CD4-positive, alpha-beta T cell treated with Interleukin-15 for 1 hour (primary cell): ENCODE measurements around the gene SCN4A.

Experiments used
- DNase-seq: peaks from one replicate; pipeline ENCODE4 v3.0.0-alpha.2; 2020

SCN4A gene

GRCh38 chr17:64001763-64002529 is 29.2 kb upstream of the SCN4A start:
- DNase-seq = peak; percentile 41

- DNase-seq = no peak
These were observed 28.4 kb upstream of the SCN4A start for GRCh38 chr17:64001091-64001579.

- DNase-seq = no peak
These were observed 27.2 kb upstream of the SCN4A start for GRCh38 chr17:63999680-64000531.

GRCh38 chr17:63998721-63999679 is 26.3 kb upstream of the SCN4A start:
- DNase-seq = no peak

- peak; percentile 81 for DNase-seq
These were observed 25.5 kb upstream of the SCN4A start, which contains the start of gene PRR29 for GRCh38 chr17:63998050-63998720. TSS of gene PRR29 (plus strand) at chr17:63998351. CDS start at chr17:63998365, 14 bp downstream.

- DNase-seq = no peak
These were observed 24.8 kb upstream of the SCN4A start for GRCh38 chr17:63997341-63998048.

- no peak for DNase-seq
These were observed 23.9 kb upstream of the SCN4A start for GRCh38 chr17:63996430-63997182.

GRCh38 chr17:63995626-63996025 is 22.9 kb upstream of the SCN4A start:
- DNase-seq = no peak

GRCh38 chr17:63993368-63993985 is 20.8 kb upstream of the SCN4A start:
- DNase-seq = no peak

GRCh38 chr17:63991611-63992010 is 18.9 kb upstream of the SCN4A start:
- DNase-seq = no peak

GRCh38 chr17:63989622-63990345 is 17.1 kb upstream of the SCN4A start:
- DNase-seq = no peak

- DNase-seq = no peak
These were observed 16.3 kb upstream of the SCN4A start for GRCh38 chr17:63988741-63989621.

- DNase-seq = no peak
These were observed 15.4 kb upstream of the SCN4A start for GRCh38 chr17:63988127-63988478.

- DNase-seq = no peak
These were observed 14.8 kb upstream of the SCN4A start for GRCh38 chr17:63987221-63988126.

GRCh38 chr17:63986821-63987220 is 14.1 kb upstream of the SCN4A start:
- no peak for DNase-seq

- DNase-seq = no peak
These were observed 12.8 kb upstream of the SCN4A start for GRCh38 chr17:63985387-63986140.
